ENCODE data around the gene CD28.

DNA sequence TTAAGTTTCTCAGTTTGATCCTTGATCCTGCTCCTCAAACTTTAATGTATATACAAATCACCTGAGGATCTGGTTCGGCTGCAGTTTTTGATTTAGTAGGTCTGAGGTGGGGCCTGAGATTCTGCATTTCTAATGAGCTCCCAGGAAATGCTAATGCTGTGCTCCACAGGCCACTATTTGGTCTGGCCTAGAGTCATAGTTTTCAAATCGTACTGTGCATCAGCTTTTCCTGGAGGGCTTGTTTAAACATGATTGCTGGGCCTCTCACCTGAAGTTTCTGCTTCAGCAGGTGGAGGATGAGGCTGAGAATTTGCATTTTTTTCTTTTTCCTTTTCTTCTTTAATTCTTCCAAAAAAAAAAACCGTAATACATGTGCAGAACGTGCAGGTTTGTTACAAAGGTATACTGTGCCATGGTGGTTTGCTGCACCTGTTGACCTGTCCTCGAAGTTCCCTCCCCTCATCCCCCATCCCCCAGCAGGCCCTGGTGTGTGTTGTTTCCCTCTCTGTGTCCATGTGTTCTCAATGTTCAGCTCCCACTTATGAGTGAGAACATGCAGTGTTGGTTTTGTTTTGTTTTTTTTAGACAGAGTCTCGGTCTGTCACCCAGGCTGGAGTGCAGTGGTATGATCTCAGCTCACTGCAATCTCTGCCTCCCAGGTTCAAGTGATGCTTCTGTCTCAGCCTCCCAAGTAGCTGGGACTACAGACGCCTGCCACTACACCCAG is 42.2 kb upstream of the CD28 start:
- TF ChIP-seq, protein P1, sequence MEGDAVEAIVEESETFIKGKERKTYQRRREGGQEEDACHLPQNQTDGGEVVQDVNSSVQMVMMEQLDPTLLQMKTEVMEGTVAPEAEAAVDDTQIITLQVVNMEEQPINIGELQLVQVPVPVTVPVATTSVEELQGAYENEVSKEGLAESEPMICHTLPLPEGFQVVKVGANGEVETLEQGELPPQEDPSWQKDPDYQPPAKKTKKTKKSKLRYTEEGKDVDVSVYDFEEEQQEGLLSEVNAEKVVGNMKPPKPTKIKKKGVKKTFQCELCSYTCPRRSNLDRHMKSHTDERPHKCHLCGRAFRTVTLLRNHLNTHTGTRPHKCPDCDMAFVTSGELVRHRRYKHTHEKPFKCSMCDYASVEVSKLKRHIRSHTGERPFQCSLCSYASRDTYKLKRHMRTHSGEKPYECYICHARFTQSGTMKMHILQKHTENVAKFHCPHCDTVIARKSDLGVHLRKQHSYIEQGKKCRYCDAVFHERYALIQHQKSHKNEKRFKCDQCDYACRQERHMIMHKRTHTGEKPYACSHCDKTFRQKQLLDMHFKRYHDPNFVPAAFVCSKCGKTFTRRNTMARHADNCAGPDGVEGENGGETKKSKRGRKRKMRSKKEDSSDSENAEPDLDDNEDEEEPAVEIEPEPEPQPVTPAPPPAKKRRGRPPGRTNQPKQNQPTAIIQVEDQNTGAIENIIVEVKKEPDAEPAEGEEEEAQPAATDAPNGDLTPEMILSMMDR (IDR thresholded peaks at IDR 0.05) = no peak
- TF ChIP-seq POLR2A (IDR thresholded peaks at IDR 0.05) = no peak
